ENCODE data around the gene DMBT1.

GRCh38 chr10:122637376-122637775, 76.8 kb downstream of the DMBT1 start:
- TF ChIP-seq CTCF (IDR thresholded peaks at IDR 0.05) (no peak), EP300 (IDR thresholded peaks at IDR 0.05) (no peak), POLR2AphosphoS5 (IDR thresholded peaks at IDR 0.05) (no peak)

All from stomach (tissue), 4 donors.